Non-pigmented ciliary epithelial cell (primary cell): Measurements from ENCODE around the gene CCR5AS.
"Not testable (repeated sequence)": the region's sequence is repeated elsewhere in the genome, so short reads cannot be mapped to it uniquely, and the experiment has no call there.

ENCODE experiments used
- DNase-seq: peaks from one replicate; pipeline ENCODE4 v3.0.0-alpha.2; 2010; ENCODE audit warnings: low read depth

The CCR5AS gene

GRCh38 chr3:46406788-46407611 is at the start of gene CCR5AS, which contains the start of gene CCRL2:
CCR5AS (minus strand) TSS chr3:46407066.
CCRL2 (plus strand) TSS chr3:46407259; CDS start chr3:46408080, 821 bp downstream.
- DNase-seq = no peak

- no peak for DNase-seq
These were observed 49.3 kb upstream of the CCR5AS start for GRCh38 chr3:46456118-46456517.

GRCh38 chr3:46455231-46456115 is 48.6 kb upstream of the CCR5AS start:
- no peak for DNase-seq

- DNase-seq = no peak
These were observed 47.7 kb upstream of the CCR5AS start for GRCh38 chr3:46454606-46455005.

GRCh38 chr3:46454209-46454595 is 47.3 kb upstream of the CCR5AS start:
- DNase-seq = no peak

GRCh38 chr3:46453526-46454208 is 46.8 kb upstream of the CCR5AS start:
- DNase-seq = no peak

GRCh38 chr3:46449755-46450552 is 43.1 kb upstream of the CCR5AS start:
- DNase-seq = no peak

- no peak for DNase-seq
These were observed 41.9 kb upstream of the CCR5AS start for GRCh38 chr3:46448721-46449120.

GRCh38 chr3:46447228-46447985 is 40.5 kb upstream of the CCR5AS start:
- DNase-seq = no peak

- no peak for DNase-seq
These were observed 36.0 kb upstream of the CCR5AS start for GRCh38 chr3:46442576-46443530.

GRCh38 chr3:46440531-46441294 is 33.8 kb upstream of the CCR5AS start:
- no peak for DNase-seq

GRCh38 chr3:46438831-46439230 is 32.0 kb upstream of the CCR5AS start:
- no peak for DNase-seq

GRCh38 chr3:46435081-46435726 is 28.3 kb upstream of the CCR5AS start:
- DNase-seq = no peak

- no peak for DNase-seq
These were observed 27.0 kb upstream of the CCR5AS start for GRCh38 chr3:46433841-46434240.

GRCh38 chr3:46433118-46433517 is 26.3 kb upstream of the CCR5AS start:
- not testable (repeated sequence) for DNase-seq

GRCh38 chr3:46431905-46432304 is 25.0 kb upstream of the CCR5AS start:
- not testable (repeated sequence) for DNase-seq

- DNase-seq = not testable (repeated sequence)
These were observed 24.0 kb upstream of the CCR5AS start for GRCh38 chr3:46430879-46431278.

- no peak for DNase-seq
These were observed 22.8 kb upstream of the CCR5AS start for GRCh38 chr3:46429671-46430070.
